WTC11 (cell line): ENCODE measurements around the gene RASL12.

Source experiments
- CREB1 ChIP-seq: sonication (generic); formaldehyde crosslinking; IDR thresholded peaks from 2 replicates; pipeline ENCODE4 v1.8.0; 2023; ENCODE audit warnings: mild to moderate bottlenecking, missing genetic modification reagents
- ELF4 ChIP-seq: sonication (generic); formaldehyde crosslinking; IDR thresholded peaks from 2 replicates; pipeline ENCODE4 v1.8.1; 2022; ENCODE audit warnings: low read depth, mild to moderate bottlenecking, moderate library complexity, missing genetic modification reagents
- EMX1 ChIP-seq: fragments of 250-450 bp; sonication (Bioruptor Pico); IDR thresholded peaks from 2 replicates; pipeline ENCODE4 v1.8.0; 2021; ENCODE audit warnings: mild to moderate bottlenecking
- FOXK1 ChIP-seq: sonication (generic); formaldehyde crosslinking; IDR thresholded peaks from 2 replicates; pipeline ENCODE4 v1.8.0; 2022; ENCODE audit warnings: mild to moderate bottlenecking, moderate library complexity, missing genetic modification reagents
- NR2C2 ChIP-seq: sonication (generic); formaldehyde crosslinking; IDR thresholded peaks from 2 replicates; pipeline ENCODE4 v1.8.0; 2022; ENCODE audit warnings: mild to moderate bottlenecking, missing genetic modification reagents
- NR3C1 ChIP-seq: sonication (generic); formaldehyde crosslinking; conservative IDR thresholded peaks from 2 replicates; pipeline ENCODE4 v1.8.1; 2023; ENCODE audit warnings: low read depth, mild to moderate bottlenecking, missing genetic modification reagents
- SMAD3 ChIP-seq: sonication (generic); formaldehyde crosslinking; IDR thresholded peaks from 2 replicates; pipeline ENCODE4 v1.8.0; 2022; ENCODE audit warnings: missing genetic modification reagents, mild to moderate bottlenecking, borderline replicate concordance
- SP1 ChIP-seq: sonication (generic); formaldehyde crosslinking; conservative IDR thresholded peaks from 2 replicates; pipeline ENCODE4 v1.8.1; 2022; ENCODE audit warnings: missing genetic modification reagents
- TCF7 ChIP-seq: sonication (generic); formaldehyde crosslinking; IDR thresholded peaks from 2 replicates; pipeline ENCODE4 v1.8.0; 2022; ENCODE audit warnings: mild to moderate bottlenecking, low read depth, missing genetic modification reagents, moderate library complexity
- ZNF219 ChIP-seq: sonication (generic); formaldehyde crosslinking; IDR thresholded peaks from 2 replicates; pipeline ENCODE4 v1.8.0; 2023; ENCODE audit warnings: missing genetic modification reagents, mild to moderate bottlenecking, borderline replicate concordance
- TF ChIP-seq, protein P1 (sequence below): sonication (generic); formaldehyde crosslinking; IDR thresholded peaks from 2 replicates; pipeline ENCODE4 v1.8.1; 2023; ENCODE audit warnings: mild to moderate bottlenecking, missing genetic modification reagents
- TF ChIP-seq, protein P2 (sequence below): fragments of 200-600 bp; IDR thresholded peaks from 2 replicates; pipeline ENCODE4 v1.8.0; 2022; ENCODE audit warnings: antibody characterized with exemption
- TF ChIP-seq, protein P3 (sequence below): fragments of 250-450 bp; sonication (Bioruptor Pico); IDR thresholded peaks from 2 replicates; pipeline ENCODE4 v1.9.0; 2021; ENCODE audit warnings: mild to moderate bottlenecking, borderline replicate concordance

DNA sequence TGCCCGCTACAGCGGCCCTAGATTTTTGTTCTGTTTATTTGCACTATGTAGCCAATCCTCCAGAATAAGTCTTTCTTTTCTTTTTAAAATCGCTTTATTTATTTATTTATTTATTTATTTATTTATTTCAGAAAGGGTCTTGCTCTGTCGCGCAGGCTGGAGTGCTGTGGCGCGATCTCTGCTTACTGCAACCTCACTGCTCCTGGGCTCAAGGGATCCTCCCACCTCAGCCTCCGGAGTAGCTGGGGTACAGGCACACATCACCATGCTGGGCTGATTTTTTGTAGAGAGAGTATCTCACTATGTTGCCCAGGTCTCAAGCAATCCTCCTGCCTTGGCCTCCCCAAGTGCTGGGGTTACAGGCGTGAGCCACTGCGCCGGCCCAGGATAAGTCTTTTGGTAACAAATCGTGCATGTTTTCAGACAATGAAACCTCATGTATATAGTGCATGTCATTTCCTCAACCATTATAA lies 38.0 kb downstream of the RASL12 start:
- TF ChIP-seq, protein P1, sequence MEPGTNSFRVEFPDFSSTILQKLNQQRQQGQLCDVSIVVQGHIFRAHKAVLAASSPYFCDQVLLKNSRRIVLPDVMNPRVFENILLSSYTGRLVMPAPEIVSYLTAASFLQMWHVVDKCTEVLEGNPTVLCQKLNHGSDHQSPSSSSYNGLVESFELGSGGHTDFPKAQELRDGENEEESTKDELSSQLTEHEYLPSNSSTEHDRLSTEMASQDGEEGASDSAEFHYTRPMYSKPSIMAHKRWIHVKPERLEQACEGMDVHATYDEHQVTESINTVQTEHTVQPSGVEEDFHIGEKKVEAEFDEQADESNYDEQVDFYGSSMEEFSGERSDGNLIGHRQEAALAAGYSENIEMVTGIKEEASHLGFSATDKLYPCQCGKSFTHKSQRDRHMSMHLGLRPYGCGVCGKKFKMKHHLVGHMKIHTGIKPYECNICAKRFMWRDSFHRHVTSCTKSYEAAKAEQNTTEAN: no peak
- TF ChIP-seq SP1 (CRISPR knock-in tag) (no peak), SMAD3 (CRISPR knock-in tag) (no peak), EMX1 (CRISPR knock-in tag) (no peak), CREB1 (CRISPR knock-in tag) (no peak), FOXK1 (CRISPR knock-in tag) (no peak), TCF7 (no peak), ZNF219 (CRISPR knock-in tag) (no peak), NR2C2 (CRISPR knock-in tag) (no peak), NR3C1 (no peak), ELF4 (no peak)
- TF ChIP-seq, protein P2, sequence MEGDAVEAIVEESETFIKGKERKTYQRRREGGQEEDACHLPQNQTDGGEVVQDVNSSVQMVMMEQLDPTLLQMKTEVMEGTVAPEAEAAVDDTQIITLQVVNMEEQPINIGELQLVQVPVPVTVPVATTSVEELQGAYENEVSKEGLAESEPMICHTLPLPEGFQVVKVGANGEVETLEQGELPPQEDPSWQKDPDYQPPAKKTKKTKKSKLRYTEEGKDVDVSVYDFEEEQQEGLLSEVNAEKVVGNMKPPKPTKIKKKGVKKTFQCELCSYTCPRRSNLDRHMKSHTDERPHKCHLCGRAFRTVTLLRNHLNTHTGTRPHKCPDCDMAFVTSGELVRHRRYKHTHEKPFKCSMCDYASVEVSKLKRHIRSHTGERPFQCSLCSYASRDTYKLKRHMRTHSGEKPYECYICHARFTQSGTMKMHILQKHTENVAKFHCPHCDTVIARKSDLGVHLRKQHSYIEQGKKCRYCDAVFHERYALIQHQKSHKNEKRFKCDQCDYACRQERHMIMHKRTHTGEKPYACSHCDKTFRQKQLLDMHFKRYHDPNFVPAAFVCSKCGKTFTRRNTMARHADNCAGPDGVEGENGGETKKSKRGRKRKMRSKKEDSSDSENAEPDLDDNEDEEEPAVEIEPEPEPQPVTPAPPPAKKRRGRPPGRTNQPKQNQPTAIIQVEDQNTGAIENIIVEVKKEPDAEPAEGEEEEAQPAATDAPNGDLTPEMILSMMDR: no peak
- TF ChIP-seq, protein P3, sequence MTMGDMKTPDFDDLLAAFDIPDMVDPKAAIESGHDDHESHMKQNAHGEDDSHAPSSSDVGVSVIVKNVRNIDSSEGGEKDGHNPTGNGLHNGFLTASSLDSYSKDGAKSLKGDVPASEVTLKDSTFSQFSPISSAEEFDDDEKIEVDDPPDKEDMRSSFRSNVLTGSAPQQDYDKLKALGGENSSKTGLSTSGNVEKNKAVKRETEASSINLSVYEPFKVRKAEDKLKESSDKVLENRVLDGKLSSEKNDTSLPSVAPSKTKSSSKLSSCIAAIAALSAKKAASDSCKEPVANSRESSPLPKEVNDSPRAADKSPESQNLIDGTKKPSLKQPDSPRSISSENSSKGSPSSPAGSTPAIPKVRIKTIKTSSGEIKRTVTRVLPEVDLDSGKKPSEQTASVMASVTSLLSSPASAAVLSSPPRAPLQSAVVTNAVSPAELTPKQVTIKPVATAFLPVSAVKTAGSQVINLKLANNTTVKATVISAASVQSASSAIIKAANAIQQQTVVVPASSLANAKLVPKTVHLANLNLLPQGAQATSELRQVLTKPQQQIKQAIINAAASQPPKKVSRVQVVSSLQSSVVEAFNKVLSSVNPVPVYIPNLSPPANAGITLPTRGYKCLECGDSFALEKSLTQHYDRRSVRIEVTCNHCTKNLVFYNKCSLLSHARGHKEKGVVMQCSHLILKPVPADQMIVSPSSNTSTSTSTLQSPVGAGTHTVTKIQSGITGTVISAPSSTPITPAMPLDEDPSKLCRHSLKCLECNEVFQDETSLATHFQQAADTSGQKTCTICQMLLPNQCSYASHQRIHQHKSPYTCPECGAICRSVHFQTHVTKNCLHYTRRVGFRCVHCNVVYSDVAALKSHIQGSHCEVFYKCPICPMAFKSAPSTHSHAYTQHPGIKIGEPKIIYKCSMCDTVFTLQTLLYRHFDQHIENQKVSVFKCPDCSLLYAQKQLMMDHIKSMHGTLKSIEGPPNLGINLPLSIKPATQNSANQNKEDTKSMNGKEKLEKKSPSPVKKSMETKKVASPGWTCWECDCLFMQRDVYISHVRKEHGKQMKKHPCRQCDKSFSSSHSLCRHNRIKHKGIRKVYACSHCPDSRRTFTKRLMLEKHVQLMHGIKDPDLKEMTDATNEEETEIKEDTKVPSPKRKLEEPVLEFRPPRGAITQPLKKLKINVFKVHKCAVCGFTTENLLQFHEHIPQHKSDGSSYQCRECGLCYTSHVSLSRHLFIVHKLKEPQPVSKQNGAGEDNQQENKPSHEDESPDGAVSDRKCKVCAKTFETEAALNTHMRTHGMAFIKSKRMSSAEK (CRISPR knock-in tag): no peak
